Measurements from ENCODE around the gene NAPG.
"Not testable (repeated sequence)": the region's sequence is repeated elsewhere in the genome, so short reads cannot be mapped to it uniquely, and the experiment has no call there.

DNA sequence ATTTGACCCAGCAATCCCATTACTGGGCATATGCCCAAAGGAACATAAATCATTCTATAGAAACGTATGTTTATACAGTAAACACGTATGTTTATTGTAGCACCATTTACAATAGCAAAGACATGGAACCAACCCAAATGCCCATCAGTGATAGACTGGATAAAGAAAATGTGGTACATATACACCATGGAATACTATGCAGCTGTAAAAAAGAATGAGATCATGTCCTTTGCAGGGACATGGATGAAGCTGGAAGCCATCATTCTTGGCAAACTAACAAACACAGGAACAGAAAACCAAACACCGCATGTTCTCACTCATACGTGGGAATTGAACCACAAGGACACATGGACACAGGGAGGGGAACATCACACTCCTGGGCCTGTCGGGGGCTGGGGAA is 13.3 kb downstream of the NAPG start:
- TF ChIP-seq, protein P1, sequence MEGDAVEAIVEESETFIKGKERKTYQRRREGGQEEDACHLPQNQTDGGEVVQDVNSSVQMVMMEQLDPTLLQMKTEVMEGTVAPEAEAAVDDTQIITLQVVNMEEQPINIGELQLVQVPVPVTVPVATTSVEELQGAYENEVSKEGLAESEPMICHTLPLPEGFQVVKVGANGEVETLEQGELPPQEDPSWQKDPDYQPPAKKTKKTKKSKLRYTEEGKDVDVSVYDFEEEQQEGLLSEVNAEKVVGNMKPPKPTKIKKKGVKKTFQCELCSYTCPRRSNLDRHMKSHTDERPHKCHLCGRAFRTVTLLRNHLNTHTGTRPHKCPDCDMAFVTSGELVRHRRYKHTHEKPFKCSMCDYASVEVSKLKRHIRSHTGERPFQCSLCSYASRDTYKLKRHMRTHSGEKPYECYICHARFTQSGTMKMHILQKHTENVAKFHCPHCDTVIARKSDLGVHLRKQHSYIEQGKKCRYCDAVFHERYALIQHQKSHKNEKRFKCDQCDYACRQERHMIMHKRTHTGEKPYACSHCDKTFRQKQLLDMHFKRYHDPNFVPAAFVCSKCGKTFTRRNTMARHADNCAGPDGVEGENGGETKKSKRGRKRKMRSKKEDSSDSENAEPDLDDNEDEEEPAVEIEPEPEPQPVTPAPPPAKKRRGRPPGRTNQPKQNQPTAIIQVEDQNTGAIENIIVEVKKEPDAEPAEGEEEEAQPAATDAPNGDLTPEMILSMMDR (IDR thresholded peaks at IDR 0.05 in 2 of 3, conservative IDR thresholded peaks at IDR 0.05 in 1 of 3; ENCODE audit: insufficient read depth in 2 of 3, low read depth in 1 of 3, low read length in 3 of 3) = not testable (repeated sequence)
- TF ChIP-seq, protein P2, sequence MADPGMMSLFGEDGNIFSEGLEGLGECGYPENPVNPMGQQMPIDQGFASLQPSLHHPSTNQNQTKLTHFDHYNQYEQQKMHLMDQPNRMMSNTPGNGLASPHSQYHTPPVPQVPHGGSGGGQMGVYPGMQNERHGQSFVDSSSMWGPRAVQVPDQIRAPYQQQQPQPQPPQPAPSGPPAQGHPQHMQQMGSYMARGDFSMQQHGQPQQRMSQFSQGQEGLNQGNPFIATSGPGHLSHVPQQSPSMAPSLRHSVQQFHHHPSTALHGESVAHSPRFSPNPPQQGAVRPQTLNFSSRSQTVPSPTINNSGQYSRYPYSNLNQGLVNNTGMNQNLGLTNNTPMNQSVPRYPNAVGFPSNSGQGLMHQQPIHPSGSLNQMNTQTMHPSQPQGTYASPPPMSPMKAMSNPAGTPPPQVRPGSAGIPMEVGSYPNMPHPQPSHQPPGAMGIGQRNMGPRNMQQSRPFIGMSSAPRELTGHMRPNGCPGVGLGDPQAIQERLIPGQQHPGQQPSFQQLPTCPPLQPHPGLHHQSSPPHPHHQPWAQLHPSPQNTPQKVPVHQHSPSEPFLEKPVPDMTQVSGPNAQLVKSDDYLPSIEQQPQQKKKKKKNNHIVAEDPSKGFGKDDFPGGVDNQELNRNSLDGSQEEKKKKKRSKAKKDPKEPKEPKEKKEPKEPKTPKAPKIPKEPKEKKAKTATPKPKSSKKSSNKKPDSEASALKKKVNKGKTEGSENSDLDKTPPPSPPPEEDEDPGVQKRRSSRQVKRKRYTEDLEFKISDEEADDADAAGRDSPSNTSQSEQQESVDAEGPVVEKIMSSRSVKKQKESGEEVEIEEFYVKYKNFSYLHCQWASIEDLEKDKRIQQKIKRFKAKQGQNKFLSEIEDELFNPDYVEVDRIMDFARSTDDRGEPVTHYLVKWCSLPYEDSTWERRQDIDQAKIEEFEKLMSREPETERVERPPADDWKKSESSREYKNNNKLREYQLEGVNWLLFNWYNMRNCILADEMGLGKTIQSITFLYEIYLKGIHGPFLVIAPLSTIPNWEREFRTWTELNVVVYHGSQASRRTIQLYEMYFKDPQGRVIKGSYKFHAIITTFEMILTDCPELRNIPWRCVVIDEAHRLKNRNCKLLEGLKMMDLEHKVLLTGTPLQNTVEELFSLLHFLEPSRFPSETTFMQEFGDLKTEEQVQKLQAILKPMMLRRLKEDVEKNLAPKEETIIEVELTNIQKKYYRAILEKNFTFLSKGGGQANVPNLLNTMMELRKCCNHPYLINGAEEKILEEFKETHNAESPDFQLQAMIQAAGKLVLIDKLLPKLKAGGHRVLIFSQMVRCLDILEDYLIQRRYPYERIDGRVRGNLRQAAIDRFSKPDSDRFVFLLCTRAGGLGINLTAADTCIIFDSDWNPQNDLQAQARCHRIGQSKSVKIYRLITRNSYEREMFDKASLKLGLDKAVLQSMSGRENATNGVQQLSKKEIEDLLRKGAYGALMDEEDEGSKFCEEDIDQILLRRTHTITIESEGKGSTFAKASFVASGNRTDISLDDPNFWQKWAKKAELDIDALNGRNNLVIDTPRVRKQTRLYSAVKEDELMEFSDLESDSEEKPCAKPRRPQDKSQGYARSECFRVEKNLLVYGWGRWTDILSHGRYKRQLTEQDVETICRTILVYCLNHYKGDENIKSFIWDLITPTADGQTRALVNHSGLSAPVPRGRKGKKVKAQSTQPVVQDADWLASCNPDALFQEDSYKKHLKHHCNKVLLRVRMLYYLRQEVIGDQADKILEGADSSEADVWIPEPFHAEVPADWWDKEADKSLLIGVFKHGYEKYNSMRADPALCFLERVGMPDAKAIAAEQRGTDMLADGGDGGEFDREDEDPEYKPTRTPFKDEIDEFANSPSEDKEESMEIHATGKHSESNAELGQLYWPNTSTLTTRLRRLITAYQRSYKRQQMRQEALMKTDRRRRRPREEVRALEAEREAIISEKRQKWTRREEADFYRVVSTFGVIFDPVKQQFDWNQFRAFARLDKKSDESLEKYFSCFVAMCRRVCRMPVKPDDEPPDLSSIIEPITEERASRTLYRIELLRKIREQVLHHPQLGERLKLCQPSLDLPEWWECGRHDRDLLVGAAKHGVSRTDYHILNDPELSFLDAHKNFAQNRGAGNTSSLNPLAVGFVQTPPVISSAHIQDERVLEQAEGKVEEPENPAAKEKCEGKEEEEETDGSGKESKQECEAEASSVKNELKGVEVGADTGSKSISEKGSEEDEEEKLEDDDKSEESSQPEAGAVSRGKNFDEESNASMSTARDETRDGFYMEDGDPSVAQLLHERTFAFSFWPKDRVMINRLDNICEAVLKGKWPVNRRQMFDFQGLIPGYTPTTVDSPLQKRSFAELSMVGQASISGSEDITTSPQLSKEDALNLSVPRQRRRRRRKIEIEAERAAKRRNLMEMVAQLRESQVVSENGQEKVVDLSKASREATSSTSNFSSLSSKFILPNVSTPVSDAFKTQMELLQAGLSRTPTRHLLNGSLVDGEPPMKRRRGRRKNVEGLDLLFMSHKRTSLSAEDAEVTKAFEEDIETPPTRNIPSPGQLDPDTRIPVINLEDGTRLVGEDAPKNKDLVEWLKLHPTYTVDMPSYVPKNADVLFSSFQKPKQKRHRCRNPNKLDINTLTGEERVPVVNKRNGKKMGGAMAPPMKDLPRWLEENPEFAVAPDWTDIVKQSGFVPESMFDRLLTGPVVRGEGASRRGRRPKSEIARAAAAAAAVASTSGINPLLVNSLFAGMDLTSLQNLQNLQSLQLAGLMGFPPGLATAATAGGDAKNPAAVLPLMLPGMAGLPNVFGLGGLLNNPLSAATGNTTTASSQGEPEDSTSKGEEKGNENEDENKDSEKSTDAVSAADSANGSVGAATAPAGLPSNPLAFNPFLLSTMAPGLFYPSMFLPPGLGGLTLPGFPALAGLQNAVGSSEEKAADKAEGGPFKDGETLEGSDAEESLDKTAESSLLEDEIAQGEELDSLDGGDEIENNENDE (IDR thresholded peaks at IDR 0.05; ENCODE audit: low read depth, low read length) = not testable (repeated sequence)
- TF ChIP-seq KDM1A (IDR thresholded peaks at IDR 0.05); SREBF2 (CRISPR knock-in tag; IDR thresholded peaks at IDR 0.05); JUN (IDR thresholded peaks at IDR 0.05; ENCODE audit: borderline replicate concordance, low read depth, low read length); JUN (CRISPR knock-in tag; IDR thresholded peaks at IDR 0.05; ENCODE audit: borderline replicate concordance); TCF3 (CRISPR knock-in tag; IDR thresholded peaks at IDR 0.05); ATF1 (CRISPR knock-in tag; IDR thresholded peaks at IDR 0.05); ATF1 (tag; IDR thresholded peaks at IDR 0.05); ZNF766 (CRISPR knock-in tag; conservative IDR thresholded peaks at IDR 0.05); POLR2AphosphoS5 (IDR thresholded peaks at IDR 0.05; ENCODE audit: control insufficient read depth, insufficient read depth, low read depth, low read length); TAF1 (IDR thresholded peaks at IDR 0.05; ENCODE audit: control insufficient read depth, extremely low read depth, insufficient read depth, low read length, severe bottlenecking): not testable (repeated sequence)
- TF ChIP-seq, protein P3, sequence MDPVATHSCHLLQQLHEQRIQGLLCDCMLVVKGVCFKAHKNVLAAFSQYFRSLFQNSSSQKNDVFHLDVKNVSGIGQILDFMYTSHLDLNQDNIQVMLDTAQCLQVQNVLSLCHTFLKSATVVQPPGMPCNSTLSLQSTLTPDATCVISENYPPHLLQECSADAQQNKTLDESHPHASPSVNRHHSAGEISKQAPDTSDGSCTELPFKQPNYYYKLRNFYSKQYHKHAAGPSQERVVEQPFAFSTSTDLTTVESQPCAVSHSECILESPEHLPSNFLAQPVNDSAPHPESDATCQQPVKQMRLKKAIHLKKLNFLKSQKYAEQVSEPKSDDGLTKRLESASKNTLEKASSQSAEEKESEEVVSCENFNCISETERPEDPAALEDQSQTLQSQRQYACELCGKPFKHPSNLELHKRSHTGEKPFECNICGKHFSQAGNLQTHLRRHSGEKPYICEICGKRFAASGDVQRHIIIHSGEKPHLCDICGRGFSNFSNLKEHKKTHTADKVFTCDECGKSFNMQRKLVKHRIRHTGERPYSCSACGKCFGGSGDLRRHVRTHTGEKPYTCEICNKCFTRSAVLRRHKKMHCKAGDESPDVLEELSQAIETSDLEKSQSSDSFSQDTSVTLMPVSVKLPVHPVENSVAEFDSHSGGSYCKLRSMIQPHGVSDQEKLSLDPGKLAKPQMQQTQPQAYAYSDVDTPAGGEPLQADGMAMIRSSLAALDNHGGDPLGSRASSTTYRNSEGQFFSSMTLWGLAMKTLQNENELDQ (CRISPR knock-in tag; IDR thresholded peaks at IDR 0.05; ENCODE audit: borderline replicate concordance) = not testable (repeated sequence)
